Measurements from ENCODE around the gene ETS2.

The ETS2 gene

GRCh38 chr21:38861056-38861455, 55.3 kb downstream of the ETS2 start:
- ChIA-PET POLR2A (no interaction called here), CTCF (no interaction called here)
- no peak for TF ChIP-seq CTCF (IDR thresholded peaks at IDR 0.05; ENCODE audit: control extremely low read depth, extremely low read depth, low read depth, missing control alignments)
- no peak for DNase-seq (ENCODE audit: extremely low spot score)

- POLR2A ChIA-PET = no interaction called here
- CTCF ChIA-PET = no interaction called here
- TF ChIP-seq CTCF (IDR thresholded peaks at IDR 0.05; ENCODE audit: control extremely low read depth, extremely low read depth, low read depth, missing control alignments) = no peak
- DNase-seq (ENCODE audit: extremely low spot score) = no peak
These were observed 56.4 kb downstream of the ETS2 start for GRCh38 chr21:38861989-38862683.

GRCh38 chr21:38863291-38863690, 57.6 kb downstream of the ETS2 start:
- POLR2A ChIA-PET = no interaction called here
- TF ChIP-seq CTCF (IDR thresholded peaks at IDR 0.05; ENCODE audit: control extremely low read depth, extremely low read depth, low read depth, missing control alignments) = no peak
- no peak for DNase-seq (ENCODE audit: extremely low spot score)
- CTCF ChIA-PET = interaction anchor here (1.4 kb wide), 1 partner anchor 9 kb away, joined by 4 read pairs; no protein-coding TSS in a partner anchor

GRCh38 chr21:38863843-38864363, 58.2 kb downstream of the ETS2 start:
- no peak for DNase-seq (ENCODE audit: extremely low spot score)
- ChIA-PET CTCF (interaction anchor here (1.4 kb wide), 1 partner anchor 9 kb away, joined by 4 read pairs; no protein-coding TSS in a partner anchor), POLR2A (no interaction called here)
- TF ChIP-seq CTCF (IDR thresholded peaks at IDR 0.05; ENCODE audit: control extremely low read depth, extremely low read depth, low read depth, missing control alignments) = no peak

GRCh38 chr21:38864964-38865363, 59.2 kb downstream of the ETS2 start:
- ChIA-PET CTCF (no interaction called here), POLR2A (no interaction called here)
- no peak for TF ChIP-seq CTCF (IDR thresholded peaks at IDR 0.05; ENCODE audit: control extremely low read depth, extremely low read depth, low read depth, missing control alignments)
- no peak for DNase-seq (ENCODE audit: extremely low spot score)

GRCh38 chr21:38869196-38869595, 63.5 kb downstream of the ETS2 start:
- POLR2A ChIA-PET = no interaction called here
- no peak for TF ChIP-seq CTCF (IDR thresholded peaks at IDR 0.05; ENCODE audit: control extremely low read depth, extremely low read depth, low read depth, missing control alignments)
- CTCF ChIA-PET = no interaction called here
- no peak for DNase-seq (ENCODE audit: extremely low spot score)

All from GM10248 (cell line).